HG03060 (cell line): ENCODE results near the gene RYR2.
"Not testable (repeated sequence)": the region's sequence is repeated elsewhere in the genome, so short reads cannot be mapped to it uniquely, and the experiment has no call there.

Experiments used
- ATAC-seq: cut with Tn5 transposase; IDR thresholded peaks from one replicate; pipeline ENCODE4 v1.9.1; 2021; ENCODE audit warnings: low read depth, moderate number of reproducible peaks; ENCODE audit not compliant: unreplicated experiment

RYR2 gene

GRCh38 chr1:237603036-237603568 lies 561.1 kb downstream of the RYR2 start:
- ATAC-seq: not testable (repeated sequence)

GRCh38 chr1:237608433-237608832 lies 566.4 kb downstream of the RYR2 start:
- ATAC-seq: no peak

GRCh38 chr1:237610157-237610556 lies 568.2 kb downstream of the RYR2 start:
- ATAC-seq: no peak

DNA sequence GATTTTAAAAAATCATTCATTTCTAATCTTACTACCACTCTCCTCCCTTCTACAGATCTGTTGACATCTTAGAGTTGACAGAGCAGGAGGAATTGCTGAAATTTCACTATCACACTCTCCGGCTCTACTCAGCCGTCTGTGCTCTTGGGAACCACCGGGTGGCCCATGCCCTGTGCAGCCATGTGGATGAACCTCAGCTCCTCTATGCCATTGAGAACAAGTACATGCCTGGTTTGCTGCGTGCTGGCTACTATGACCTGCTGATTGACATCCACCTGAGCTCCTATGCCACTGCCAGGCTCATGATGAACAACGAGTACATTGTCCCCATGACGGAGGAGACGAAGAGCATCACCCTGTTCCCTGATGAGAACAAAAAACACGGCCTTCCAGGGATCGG lies 572.0 kb downstream of the RYR2 start:
- ATAC-seq: no peak

- ATAC-seq: no peak
Measured at GRCh38 chr1:237619553-237619952, 577.6 kb downstream of the RYR2 start.

GRCh38 chr1:237634922-237635321 lies 592.9 kb downstream of the RYR2 start:
- ATAC-seq: no peak

DNA sequence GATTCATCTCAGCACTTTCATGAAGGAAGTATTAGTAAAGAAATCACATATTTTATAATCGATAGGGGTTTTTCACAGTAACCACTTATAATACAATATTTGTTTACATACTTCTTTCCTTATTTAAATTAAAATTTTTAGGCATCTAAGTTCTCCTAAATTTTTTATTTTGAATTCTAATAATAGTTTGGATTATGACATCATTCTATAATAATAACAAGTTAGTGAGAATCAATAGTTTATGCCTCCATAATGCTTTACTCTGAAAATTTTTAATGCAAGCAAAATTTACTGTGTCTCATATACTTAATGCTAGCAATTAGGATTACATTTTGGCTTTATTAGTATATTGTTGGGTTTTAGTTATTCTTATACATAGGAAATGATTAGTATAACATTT lies 596.6 kb downstream of the RYR2 start:
- no peak for ATAC-seq

DNA sequence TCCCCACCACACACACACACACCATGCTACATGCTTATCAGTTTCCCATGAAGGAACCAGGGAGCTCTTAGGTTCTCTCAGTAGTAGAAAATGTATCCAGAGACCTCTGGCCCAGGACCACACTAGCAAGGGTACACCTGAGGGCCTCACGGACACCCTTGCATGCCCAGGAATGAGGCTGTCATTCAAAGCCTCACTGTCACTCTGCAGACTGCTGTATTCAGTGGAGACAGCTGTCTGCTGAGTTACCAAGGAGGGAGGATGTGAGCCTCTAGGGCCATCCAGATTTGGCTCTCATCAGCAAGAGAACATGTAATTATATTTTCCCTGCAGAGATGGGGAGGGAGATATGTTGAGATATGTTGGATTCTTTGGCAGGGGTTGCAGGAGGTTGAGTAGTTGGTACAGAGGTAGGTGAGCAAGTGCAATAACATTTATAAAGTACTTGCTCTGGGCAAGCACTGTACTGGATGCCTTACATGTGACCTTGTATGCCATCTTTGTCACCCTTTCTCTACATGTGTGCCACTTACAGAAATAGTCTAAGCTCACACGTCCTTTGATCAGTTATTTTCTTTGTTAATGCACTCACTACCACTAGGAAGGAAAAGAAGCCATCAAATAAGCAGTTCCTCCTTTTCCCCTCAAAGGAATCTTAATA lies 598.2 kb downstream of the RYR2 start:
- ATAC-seq: no peak

DNA sequence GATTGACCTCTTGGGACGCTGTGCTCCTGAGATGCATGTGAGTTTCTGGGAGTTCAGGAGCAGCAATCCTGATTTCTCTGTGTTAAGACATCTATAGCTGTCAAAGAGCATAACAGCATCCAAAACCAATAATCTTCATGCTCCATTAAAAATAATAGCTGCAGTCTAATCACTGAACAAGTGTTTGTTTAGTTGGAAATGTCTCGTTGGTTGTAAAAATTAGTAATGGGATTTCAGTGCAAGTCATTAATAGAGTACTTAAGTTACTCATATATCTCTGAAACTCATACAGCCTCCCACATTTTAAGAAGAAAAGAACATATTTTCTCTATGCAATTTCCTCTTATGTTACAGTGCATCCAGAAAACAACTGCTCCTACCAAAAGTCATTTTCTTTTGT lies 599.0 kb downstream of the RYR2 start:
- ATAC-seq: no peak

DNA sequence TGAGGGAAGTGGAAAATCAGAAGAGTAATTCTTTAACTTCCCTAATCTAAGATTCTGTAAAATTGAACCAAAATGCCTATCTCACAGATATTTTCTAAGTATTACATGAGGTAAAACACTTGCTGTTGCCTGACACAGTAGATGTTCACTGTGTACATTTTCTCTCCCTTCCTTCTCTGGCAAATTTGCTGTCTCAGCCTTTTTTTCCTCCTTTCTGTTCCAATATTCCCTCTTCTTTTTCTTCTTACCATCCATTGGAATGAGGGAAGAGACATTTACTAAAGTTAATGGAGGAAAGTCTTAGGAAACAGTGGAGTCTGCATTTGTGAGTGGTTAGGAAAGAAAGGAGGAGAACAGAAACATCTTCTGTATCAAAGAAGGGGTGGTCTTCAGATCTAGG lies 608.8 kb downstream of the RYR2 start:
- ATAC-seq: no peak

- ATAC-seq: no peak
Measured at GRCh38 chr1:237655778-237656177, 613.8 kb downstream of the RYR2 start.

DNA sequence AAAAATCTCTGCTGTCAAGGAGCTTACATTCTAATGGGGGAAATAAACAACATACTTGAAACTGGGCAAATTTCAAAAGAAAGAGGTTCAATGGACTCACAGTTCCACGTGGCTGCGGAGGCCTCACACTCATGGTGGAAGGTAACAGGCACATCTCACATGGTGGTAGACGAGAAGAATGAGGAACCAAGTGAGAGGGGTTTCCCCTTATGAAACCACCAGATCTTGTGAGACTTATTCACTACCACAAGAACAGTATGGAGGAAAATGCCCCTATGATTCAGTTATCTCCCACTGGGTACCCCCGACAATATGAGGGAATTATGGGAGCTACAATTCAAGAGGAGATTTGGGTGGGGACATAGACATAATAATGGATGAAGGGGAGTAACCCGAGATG lies 622.4 kb downstream of the RYR2 start:
- no peak for ATAC-seq

GRCh38 chr1:237670302-237670701 lies 628.3 kb downstream of the RYR2 start:
- ATAC-seq: no peak

- no peak for ATAC-seq
Measured at GRCh38 chr1:237671262-237671661, 629.3 kb downstream of the RYR2 start.

GRCh38 chr1:237671935-237672334 lies 630.0 kb downstream of the RYR2 start:
- ATAC-seq: no peak

DNA sequence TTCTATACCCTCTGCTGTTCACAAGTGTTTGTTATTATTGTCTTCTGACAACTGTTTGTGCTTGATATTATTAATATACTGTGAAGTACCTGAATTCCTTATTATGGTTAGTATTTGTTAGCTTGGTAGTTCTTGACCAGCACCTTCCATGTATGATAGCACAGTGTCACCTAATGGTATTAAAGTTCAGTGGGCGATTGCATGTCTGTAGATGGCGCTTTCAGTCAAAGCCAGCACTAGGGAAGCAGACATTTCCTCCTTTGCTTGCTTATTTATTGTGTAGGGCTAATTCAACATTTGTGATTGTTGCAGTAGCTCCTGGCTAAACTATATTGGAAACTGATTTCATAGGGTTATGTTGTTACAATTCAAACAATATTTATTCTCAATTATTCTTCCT lies 630.8 kb downstream of the RYR2 start:
- no peak for ATAC-seq

- no peak for ATAC-seq
Measured at GRCh38 chr1:237673631-237674030, 631.6 kb downstream of the RYR2 start.

GRCh38 chr1:237677979-237678378 lies 636.0 kb downstream of the RYR2 start:
- no peak for ATAC-seq

DNA sequence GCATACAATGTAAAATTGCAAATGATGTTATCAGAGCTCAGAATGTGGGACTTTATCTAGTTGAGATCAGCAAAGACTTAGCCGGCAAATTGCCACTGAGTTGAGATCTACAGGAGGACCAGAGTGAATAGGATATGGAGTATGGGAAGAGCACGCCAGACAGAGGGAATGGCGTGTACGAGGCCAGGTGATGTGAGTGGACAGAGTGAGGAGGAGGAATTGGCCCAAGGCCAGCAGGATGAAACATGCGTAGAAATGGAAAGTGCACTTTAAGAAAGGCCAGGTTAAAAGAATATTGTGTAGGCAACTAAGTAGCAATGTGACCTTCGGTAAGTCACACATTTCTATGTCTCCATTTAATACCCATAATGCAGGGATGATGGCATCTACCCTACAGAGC lies 637.7 kb downstream of the RYR2 start:
- ATAC-seq: no peak

- no peak for ATAC-seq
Measured at GRCh38 chr1:237681210-237681609, 639.2 kb downstream of the RYR2 start.

GRCh38 chr1:237684236-237684635 lies 642.3 kb downstream of the RYR2 start:
- no peak for ATAC-seq

- no peak for ATAC-seq
Measured at GRCh38 chr1:237685551-237685950, 643.6 kb downstream of the RYR2 start.

GRCh38 chr1:237687804-237688203 lies 645.8 kb downstream of the RYR2 start:
- ATAC-seq: no peak
